ENCODE measurements around the gene DOCK11. TPM values are rescaled to one million over a fixed set of nuclear protein-coding genes. Genes with fewer than 3 reads are reported as not detected.

Gene DOCK11
- total and polyA plus RNA-seq, 9 of the 15 experiments (the other 6 are each of a cell fraction or from before 2014, with no cell fraction given) = 41.8 to 77.8 (median 50.9) TPM

- no TSS peak for BruUV-seq (replicated peaks)
- no peak overlapping the region for H3K9ac ChIP-seq (ENCODE audit: insufficient read depth in 1 of 2, low read depth in 2 of 2, low read length in 2 of 2)
- no peak for ATAC-seq
- no peaks in the 10 kb centered on the region for H3K9me1 ChIP-seq (ENCODE audit: control insufficient read depth, insufficient read depth, low read length)
- FAIRE-seq = no peak
- no peaks in the 10 kb centered on the region for H4K20me1 ChIP-seq (replicated peaks; ENCODE audit: control insufficient read depth, insufficient read depth, low read length)
- in situ Hi-C loops (cut with MboI) (no loop called here), intact Hi-C loops (cut with micrococcal nuclease) (no loop called here)
- no peak overlapping the region for H2AFZ ChIP-seq (ENCODE audit: low read depth, low read length)
- H3K36me3 ChIP-seq (ENCODE audit: control insufficient read depth, insufficient read depth, low read length) = peaks cover 75% of the 10 kb centered on the region
- no peaks in the 10 kb centered on the region for H3K27me3 ChIP-seq (ENCODE audit: control insufficient read depth in 2 of 2, insufficient read depth in 2 of 2, low read length in 2 of 2)
- no peaks in the 10 kb centered on the region for H3K9me3 ChIP-seq (replicated peaks; ENCODE audit: control insufficient read depth, insufficient read depth, low read depth, low read length)
- ChIA-PET POLR2A (no interaction called here), CTCF (ENCODE audit: low intra/inter-chr PET ratio) (no interaction called here)
- H3K79me2 ChIP-seq (ENCODE audit: control insufficient read depth, insufficient read depth, low read length) = no peaks in the 10 kb centered on the region
- no peak overlapping the region for H3K27ac ChIP-seq (ENCODE audit: extremely low read depth, low read depth, low read length)
- WGBS (ENCODE audit: insufficient coverage, low coverage, missing lambda C conversion rate) = 91% methylated on average over 7 of the region's 7 CpGs
- no peak overlapping the region for H3K4me3 ChIP-seq
- no peaks in the 10 kb centered on the region for H3K4me1 ChIP-seq (replicated peaks in 1 of 2; ENCODE audit: control insufficient read depth in 2 of 2, insufficient read depth in 2 of 2, low read length in 2 of 2)
- no peak overlapping the region for H3K4me2 ChIP-seq (ENCODE audit: insufficient read depth, low read length)
- DNase-seq (ENCODE audit: extremely low read depth in 1 of 4, low spot score in 3 of 4) = no peak
- TF ChIP-seq EP400 (IDR thresholded peaks at IDR 0.05) (no peak), SAFB2 (IDR thresholded peaks at IDR 0.05; ENCODE audit: borderline replicate concordance, low read depth, low read length, severe bottlenecking) (no peak), PURB (CRISPR knock-in tag; IDR thresholded peaks at IDR 0.05; ENCODE audit: low read depth) (no peak), MCM7 (IDR thresholded peaks at IDR 0.05) (no peak), ZNF316 (IDR thresholded peaks at IDR 0.05) (no peak), MBD2 (IDR thresholded peaks at IDR 0.05; ENCODE audit: borderline replicate concordance, low read depth) (no peak), HCFC1 (IDR thresholded peaks at IDR 0.05; ENCODE audit: low read depth, low read length) (no peak), STAT5A (IDR thresholded peaks at IDR 0.05; ENCODE audit: borderline replicate concordance, low read length) (no peak), ZNF75A (CRISPR knock-in tag; IDR thresholded peaks at IDR 0.05) (no peak), TEAD4 (IDR thresholded peaks at IDR 0.05; ENCODE audit: low read length) (no peak), TEAD4 (CRISPR knock-in tag; IDR thresholded peaks at IDR 0.05; ENCODE audit: borderline replicate concordance) (no peak), CGGBP1 (CRISPR knock-in tag; IDR thresholded peaks at IDR 0.05) (no peak), MCM5 (IDR thresholded peaks at IDR 0.05; ENCODE audit: low read depth) (no peak), BACH1 (tag; IDR thresholded peaks at IDR 0.05) (no peak), ETS2 (tag; IDR thresholded peaks at IDR 0.05; ENCODE audit: borderline replicate concordance, poor library complexity, severe bottlenecking) (no peak), ZNF408 (CRISPR knock-in tag; IDR thresholded peaks at IDR 0.05; ENCODE audit: low read depth) (no peak)
- TF ChIP-seq, protein P1, sequence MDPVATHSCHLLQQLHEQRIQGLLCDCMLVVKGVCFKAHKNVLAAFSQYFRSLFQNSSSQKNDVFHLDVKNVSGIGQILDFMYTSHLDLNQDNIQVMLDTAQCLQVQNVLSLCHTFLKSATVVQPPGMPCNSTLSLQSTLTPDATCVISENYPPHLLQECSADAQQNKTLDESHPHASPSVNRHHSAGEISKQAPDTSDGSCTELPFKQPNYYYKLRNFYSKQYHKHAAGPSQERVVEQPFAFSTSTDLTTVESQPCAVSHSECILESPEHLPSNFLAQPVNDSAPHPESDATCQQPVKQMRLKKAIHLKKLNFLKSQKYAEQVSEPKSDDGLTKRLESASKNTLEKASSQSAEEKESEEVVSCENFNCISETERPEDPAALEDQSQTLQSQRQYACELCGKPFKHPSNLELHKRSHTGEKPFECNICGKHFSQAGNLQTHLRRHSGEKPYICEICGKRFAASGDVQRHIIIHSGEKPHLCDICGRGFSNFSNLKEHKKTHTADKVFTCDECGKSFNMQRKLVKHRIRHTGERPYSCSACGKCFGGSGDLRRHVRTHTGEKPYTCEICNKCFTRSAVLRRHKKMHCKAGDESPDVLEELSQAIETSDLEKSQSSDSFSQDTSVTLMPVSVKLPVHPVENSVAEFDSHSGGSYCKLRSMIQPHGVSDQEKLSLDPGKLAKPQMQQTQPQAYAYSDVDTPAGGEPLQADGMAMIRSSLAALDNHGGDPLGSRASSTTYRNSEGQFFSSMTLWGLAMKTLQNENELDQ (CRISPR knock-in tag; IDR thresholded peaks at IDR 0.05; ENCODE audit: borderline replicate concordance) = no peak
- TF ChIP-seq, protein P2, sequence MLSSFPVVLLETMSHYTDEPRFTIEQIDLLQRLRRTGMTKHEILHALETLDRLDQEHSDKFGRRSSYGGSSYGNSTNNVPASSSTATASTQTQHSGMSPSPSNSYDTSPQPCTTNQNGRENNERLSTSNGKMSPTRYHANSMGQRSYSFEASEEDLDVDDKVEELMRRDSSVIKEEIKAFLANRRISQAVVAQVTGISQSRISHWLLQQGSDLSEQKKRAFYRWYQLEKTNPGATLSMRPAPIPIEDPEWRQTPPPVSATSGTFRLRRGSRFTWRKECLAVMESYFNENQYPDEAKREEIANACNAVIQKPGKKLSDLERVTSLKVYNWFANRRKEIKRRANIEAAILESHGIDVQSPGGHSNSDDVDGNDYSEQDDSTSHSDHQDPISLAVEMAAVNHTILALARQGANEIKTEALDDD (IDR thresholded peaks at IDR 0.05) = no peak
These were observed 135.2 kb downstream of the DOCK11 start for GRCh38 chrX:118630848-118631247.
